NCI-H2107 treated with DMSO at 0.1 percent for 48 hours (cell line): Measurements from ENCODE around the gene COPZ2.
"Not testable (repeated sequence)": the region's sequence is repeated elsewhere in the genome, so short reads cannot be mapped to it uniquely, and the experiment has no call there.

Experiments used
- DNase-seq: peaks from one replicate; lab custom pipeline; 2025; ENCODE audit not compliant: unreplicated experiment; lab: John Stamatoyannopoulos, UW

Gene COPZ2

DNA sequence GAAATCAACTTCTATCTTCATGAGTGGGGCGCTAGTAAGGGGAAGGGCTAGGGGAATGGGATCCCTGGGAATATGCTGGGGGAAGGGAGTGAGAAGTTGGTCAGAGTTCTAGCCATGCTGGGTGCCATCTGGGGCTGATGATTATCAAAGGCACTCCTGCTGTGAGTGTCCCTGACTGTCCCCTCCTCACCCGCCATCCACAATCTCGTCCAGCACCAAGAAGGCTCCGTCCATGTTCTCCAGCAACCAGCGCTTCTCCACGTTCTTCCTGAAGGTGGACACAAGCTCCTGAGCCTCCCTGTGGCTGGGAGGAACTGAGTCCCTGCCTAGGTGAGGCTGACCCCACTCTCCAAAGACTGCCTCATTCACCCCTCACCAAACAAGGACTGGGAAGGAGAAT lies 5.6 kb downstream of the COPZ2 start:
- no peak for DNase-seq

DNA sequence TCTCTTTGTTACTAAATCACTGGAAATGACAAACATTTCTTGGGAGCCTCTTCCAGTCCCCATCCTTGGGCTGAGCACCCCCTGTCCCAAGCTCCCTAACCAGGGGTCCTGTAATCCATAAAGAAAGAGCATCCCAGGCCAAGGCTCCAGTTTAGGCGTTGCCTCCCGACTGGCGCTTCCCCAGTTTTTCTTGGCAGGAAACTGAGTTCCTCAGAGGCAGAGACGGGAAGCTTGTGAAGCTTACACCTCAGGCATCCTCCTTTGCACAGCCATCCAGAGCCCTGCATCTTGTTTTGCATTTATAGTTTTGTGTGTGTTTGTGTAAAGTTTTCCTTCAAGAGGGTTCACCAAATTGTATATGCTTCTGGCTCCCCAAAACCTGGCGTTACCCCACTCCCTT lies 7.1 kb downstream of the COPZ2 start:
- no peak for DNase-seq

DNA sequence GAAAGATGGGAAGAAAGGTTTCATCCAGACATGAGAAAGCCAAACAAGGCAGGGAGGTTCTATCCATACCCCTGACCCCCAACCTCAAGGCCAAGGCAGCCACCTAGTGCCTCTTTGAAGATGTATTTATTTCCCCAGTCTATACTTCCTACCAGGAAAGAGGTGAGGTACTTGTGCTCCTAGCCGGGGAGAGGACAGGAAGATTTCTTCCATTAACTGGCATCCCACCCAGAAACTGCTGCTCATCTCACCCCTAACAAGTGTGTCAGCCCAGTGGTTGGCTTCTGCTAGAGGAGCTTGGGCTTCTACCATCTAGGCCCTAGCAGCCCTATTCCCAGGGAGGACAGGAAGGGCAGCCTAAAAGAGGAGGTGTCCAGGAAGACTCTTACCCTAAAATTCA lies 8.9 kb downstream of the COPZ2 start:
- DNase-seq, result no peak

DNA sequence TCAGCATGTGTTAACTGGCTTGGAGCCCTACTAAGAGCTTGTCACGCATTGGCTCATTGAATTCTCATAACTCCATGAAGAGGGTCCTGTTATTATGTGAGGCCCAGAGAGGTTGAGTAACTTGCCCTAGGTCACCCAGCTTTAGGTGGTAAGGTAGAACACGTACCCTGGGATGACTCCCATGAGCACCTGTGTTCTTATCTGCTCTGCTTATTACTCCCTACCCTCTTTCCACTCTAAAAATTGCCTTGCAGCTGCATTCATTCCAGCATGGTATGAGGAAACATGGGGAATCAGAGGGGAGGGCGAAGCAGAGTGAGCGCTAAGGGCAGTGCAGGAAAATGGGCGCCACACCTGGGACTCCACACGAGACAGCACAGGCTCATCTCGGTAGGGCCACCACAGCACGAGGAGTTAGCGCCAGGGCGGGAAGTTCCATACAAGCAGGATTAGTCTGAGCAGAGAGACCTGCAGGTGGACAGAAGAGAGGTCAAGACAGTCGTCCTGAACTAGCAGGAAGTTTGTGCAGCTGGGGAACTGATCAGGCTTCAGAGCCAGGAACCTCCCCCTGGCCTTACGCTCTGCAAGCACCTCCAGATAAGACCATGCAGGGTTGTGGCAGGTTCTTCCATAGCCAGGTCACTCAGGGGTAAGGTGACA lies 10.1 kb downstream of the COPZ2 start:
- DNase-seq, result no peak

DNA sequence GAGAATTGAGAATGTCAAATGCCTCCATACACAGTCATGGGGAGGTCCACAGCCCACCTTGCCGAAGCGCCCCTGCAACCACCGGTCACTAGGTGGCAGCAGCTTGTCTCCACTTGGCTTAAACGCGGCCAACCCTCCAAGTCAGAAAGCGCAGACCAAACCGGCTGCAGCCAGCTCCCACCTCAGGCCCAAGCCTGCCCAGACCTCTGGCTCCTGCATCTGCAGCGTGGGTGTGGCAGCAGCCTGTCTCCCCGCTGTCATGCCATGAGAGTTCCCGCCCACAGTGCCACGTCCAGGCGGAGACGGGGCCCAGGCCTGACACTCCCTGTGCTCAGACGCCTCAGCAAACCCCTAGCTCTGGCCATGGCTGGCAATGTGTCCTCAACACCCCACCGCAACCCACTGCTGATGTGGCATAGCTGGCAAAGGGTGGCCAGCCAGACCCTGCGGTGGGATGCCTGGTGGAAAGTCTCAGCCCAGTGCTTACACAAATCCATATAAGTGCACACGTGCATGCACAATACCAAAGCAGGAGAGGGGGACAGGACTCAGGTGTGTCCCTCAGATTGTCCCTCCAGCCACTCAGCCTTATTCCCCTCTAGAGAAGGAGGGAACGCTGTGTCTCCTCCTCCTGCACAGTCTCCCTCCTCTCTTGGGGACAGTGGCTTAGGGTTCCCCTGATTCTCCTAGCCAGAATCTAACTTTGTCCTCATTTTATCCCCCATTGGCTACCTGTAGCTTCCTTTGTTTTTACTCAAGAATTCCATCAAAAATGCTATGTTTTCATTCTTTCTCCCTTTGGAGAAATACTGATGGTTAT lies 10.9 kb downstream of the COPZ2 start:
- peak; percentile 63 for DNase-seq

DNA sequence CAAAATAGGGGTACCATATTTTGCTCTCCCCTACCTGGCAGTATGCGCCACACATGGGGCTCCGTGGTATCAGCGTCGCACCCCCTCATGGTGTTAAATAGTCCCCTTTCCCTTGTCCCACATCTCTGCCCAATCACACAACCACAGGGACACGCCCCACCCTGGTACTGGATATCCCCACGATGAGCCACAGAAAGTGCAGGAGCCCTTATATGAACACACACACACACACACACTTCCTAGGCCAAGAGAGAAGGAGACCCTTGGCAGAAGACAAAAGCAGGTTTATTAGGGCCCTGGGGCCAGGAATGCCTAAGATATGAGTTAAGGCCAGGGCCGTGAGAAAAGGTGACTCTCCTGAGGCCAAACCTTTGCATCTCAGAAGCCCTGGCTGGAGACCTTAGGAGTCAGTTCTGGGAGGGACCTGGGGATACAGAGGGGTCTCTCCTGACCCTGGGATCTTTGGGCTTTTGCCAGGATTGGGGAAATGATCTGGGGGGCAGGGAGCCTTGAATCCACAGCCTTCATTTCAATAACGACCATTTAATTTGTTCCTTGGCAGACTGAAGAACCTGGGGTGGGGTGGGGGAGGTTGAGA lies 11.6 kb downstream of the COPZ2 start:
- no peak for DNase-seq

DNA sequence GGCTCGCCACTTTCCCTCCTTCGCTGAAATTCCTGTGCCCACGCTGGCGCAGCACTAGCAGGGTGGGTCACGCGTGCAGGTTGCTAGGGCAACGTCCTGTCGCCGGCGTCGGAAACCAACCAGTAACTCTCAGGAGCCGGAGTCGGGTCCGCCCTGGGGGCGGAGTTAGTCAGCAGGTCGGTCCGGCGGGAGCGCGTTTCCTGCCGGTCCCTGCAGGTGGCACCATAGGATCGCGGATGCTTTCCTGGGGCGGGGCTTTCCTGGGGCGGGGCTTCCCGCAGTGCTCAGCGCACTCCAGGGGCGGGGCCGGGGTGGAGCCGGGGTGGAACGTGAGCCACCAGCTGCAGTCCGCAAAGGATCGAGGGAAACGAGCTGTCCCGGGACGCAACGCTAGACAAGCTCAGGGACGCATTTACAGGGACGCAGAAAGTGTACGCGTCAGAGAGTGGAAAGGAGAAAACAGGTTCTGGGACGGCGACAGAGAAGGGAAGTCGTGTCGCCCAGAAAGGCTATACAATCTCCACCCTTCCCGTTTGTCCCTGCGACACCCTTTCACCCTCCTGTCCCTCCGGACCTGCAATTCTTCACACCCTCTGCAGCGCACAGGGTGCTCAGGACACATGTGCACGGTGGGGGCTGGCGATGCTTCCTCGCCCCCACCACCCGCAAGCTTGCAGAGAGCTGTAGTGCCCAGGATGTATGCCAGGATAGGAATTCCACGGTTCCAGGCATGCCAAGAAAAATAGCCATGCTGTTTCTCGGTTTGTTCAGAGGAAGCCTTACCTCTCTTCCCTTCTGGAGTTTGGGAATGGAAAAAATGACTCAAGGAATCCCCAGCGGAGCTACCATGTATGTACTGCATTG lies 12.3 kb downstream of the COPZ2 start:
- DNase-seq, result peak; percentile 89

DNA sequence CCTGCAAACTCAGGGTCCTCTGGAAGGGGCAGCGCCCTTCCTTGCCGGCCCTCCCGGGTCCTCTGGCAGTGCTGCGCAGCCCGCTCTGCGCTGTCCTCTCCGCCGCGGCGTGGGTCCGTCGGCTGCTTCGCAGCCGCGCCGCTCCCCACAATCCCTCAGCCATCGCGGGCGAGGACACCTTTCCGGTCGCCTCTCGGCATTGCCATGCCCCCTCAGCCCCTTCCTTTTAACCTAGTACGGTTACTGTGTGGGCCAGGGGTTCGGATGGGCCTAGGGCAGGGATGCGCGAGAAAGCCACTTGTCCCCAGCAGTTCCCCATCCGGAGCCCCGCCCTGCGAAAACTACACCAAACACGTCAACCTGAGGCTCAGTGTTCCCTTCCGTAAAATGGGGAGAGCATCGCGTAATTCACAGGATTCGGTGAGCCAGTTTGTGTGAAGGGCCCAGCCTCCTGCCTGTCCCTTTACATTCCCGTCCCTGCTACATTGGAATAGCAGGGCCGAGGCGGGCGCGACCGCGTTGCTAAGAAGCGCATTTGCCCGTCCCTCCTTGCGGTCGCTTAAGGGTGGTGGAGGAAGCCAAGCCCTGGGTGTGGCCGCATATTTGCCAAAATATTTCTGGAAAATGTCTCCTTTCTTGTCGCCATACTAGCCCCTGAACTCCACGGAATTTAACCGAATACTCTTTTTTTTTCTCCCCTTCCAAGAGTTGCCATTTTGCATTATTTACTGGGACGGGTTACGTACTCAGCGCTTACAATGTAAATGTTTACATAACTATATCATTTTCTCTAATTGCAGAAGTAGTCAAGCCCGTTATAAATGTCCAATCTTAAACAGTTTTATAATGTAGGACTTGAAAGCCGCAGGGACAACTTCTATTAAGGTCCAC lies 13.2 kb downstream of the COPZ2 start:
- no peak for DNase-seq

DNA sequence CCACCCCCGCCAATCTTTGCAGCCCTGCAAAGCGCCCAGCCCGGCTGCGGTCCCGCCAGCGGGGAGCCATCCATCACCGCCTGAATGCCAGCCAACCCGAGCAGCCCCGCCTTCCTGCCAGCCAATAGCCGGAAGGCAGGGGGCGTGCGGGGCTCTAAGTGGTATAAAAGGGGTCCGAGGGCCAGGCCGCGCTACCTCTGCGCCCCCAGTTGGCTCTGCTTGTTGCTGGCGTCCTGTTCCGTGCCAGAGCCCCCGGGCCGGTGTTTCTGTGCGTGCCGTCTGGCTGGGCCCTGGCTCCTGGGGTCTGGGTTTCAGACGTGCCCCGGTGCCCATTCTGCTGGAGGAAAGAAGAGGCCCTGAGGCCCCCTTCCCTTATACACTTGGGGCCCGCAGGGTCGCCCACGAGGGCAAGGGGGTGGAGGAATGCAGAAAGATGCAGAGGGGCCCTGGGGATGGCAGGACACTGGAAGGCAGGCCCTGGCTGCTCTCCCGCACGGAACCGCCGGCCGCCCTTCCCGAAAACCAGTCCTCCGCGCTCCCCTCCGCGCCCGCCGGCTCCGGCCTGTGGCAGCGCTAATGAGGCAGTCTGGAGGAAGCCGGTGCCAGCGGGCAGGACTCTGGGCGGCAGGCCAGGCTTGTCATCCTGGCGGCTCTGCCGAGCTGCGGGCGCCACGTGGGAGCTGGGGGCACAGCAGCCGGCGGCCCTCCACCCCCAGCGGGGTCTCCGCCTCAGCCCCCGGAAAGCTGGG lies 14.0 kb downstream of the COPZ2 start:
- peak; percentile 43 for DNase-seq

DNA sequence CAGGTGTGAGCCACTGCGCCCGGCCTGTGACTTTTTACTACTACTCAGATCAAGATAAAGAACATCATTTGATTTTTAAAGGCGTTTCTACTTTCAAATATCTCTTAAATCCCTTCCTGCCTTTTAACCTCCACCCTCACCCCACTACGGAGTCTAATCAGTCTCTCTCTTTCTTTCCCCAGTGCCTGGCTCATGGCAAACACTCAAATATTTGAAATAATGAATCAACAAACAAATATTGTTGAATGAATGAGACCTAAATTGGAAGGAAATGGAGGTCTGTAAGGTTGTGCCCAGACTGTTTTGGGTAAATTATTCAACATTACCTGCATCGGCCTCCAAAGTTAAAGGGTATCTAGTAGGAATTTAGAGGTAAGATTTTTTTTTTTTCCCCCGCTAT lies 14.7 kb downstream of the COPZ2 start:
- DNase-seq, result no peak

DNA sequence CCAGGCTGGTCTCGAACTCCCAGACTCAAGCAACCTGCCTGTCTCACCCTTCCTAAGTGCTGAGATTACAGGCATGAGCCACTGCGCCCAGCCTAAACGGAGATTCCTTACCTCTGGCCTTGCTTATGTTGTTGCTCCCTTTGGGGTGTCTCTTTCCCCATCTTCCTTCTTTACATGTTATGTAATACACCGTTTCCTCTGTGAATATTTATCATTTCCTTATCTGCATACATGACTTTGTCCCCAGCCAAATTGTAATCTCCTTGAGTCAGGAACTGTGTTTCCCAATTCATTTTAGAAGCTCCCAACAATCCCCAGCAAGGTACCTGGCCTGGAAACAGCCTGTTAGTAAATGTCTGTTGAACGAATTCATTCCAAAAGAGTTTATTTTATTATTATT lies 15.7 kb downstream of the COPZ2 start:
- DNase-seq, result no peak

DNA sequence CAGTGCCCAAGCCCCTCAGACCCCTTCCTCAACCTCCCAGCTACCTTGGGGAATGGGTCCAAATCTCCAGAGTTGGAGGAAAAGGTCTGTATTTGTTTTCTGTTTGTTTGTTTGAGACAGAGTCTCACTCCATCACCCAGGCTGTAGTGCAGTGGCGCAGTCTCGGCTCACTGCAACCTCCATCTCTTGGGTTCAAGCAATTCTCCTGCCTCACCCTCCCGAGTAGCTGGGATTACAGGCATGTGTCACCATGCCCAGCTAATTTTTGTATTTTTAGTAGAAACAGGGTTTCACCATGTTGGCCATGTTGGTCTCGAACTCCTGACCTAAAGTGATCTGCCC lies 19.8 kb downstream of the COPZ2 start:
- not testable (repeated sequence) for DNase-seq

DNA sequence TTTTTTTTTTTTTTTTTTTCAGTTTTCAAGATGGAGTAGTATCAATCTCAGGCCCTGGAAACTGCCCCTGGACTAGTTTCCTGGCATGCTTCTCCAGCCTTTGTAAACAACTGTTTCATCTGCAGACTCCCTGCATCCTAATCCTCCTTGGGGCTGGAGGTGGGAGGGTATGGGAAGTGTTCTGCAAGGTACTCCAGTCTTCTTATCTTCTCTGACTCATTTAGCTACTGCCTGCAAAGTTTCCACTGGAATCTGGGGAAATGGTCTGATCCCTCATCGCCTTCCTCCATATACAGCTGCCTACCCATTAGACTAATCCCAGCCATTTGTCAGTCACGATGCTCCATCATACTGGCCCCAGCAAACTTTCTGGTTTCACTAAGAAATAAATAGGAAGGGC lies 21.5 kb downstream of the COPZ2 start:
- DNase-seq, result no peak

DNA sequence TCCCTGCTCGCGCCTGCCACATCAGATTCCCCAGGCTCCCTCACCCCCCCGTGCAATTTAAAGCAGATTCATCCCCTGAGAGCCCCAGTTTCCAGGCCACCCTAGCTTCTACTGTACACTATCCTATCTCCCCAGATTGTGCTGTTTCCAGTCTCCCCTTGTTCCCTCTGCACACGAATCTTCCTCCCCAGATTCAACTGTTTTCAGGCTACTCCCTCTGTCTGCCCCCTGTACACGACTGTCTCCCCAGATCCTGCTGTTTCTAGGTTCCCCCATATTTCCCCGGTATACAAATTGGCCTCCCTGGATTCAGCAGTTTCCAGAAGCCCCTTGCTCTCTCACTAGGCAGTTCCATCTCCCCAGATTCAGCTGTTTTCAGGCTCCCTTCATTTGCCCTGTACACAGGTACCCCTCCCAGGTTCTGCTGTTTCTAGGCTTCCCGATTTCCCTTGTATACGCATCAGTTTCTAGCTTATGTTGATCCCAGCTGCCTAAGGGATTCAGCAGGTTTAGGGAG lies 22.9 kb downstream of the COPZ2 start:
- DNase-seq, result peak; percentile 69

DNA sequence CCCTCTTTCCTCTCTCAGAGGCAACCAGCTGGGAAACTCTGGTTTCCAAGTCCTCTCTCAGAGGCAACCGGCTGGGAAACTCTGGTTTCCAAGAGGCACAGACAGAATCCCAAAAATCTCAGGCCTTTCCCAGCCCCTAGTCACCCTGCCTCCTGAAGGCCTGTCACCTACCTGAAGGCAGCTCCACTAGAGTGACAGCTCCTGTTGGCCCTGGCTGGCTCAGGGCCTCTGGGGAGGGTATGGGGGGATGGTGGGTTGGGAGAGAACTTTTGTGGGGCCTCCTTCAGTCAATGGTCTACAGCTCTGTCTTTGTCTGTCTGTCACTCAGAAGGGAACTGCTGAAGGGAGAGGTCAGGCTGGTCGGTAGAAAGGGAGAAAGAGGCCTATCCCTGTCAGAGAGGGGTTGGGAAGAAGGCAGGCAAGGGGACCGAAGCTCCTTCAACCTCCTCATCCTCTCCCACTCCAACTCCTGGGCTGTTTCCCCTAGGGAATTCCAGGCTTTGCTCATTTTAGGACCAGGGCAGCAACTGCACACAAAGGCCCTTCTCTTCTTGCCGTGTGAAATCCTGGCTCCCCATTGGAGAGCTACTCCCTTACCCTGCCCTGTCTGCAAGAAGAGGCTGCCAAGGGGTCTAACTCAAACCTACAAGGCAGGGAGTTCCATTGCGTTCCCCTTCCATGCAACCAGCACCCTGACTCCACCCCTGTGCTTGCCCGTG lies 23.6 kb downstream of the COPZ2 start:
- DNase-seq, result no peak

DNA sequence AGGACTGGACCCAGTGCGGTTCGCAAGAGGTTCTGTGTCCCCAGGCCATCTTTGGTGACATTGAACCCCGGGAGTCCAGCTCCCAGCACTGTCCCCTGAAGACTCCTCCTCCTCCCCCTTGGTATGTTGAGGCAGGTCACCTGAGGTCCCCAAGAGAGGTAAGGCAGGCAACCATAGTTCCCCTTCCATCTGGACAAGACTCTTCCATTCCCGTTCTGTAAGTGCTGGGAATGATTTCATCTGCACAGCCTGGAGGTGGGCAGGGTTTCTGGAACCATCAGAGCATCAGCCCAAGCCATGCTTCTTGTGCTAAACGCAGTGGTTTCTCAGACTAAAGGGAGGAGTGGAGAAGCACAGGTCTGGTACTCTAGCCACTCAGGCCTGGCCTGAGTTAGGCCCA lies 24.9 kb downstream of the COPZ2 start:
- DNase-seq, result no peak

DNA sequence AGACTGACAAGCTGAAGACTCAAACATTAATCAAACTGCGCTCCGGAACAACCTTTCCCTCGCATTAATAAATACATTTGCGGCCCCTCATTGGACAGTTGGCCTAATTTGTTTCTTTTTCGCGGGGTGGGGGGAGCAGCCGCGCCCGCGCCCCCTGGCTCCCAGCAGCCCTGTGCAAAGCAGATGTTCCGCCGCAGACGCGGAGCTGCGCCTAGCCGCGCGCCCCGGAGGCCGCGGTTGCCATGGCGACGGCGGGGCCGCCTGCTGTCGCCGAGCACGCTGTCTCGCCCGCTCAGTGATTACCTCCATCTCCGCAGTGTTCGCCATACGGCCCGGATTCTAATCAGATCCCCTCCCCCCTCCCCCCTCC lies 25.5 kb downstream of the COPZ2 start:
- DNase-seq, result peak; percentile 62

DNA sequence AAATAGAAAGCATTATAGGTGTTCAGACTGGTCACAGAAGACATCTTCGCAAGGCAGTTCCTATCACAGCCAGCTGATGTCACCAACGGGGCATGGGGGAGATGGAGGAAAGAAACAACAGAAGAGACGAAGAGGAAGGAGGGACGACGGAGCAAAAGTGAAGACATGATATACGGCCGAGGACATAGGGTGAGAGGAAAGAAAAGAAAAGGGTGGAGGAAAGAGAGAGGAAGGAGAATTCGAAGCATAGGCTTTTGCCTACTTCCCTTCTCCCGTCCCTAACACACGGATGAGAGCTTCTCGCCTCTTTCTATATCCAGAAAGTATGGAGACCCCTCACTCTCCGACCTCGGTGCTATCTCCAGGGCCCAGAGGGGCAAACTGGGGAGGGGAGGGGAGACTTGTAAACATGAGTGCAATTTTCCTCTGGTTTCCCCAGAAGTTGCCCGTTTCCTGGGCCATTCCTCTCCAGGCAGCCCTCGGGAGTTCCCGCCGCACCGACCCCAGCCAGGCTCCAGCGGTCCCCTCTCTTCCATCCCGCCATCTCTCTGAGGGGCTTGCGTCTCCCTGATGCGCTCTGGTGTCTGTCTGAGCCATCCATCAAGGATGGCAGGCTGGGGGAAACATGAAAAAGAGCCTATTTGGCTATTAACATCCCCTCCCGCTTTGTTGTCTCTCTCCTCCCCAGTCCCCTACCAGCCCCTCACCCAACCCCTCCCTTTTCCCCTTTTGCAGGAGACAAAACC lies 26.0 kb downstream of the COPZ2 start:
- peak; percentile 63 for DNase-seq
